ENCODE data around the gene INSYN2A.

DNA sequence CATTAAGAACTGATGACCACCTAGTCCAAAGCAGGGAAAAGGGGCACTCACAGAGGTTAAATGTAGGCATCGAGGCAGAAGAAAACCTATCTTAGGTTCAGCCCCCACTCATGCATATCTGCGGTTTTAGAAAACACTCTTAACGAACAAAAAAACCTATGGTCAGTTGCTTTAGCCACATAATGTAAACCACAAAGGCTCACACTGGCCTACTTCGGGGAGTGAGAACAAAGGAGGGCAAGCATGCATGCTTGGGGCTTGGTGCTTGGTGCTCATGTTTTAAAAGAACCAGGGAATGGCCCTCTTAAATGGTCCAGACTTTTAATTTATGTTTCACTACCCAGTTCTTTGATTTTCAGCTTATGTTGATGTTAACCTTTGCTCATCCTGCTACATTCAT lies 14.2 kb downstream of the INSYN2A start:
- TF ChIP-seq, protein P1, sequence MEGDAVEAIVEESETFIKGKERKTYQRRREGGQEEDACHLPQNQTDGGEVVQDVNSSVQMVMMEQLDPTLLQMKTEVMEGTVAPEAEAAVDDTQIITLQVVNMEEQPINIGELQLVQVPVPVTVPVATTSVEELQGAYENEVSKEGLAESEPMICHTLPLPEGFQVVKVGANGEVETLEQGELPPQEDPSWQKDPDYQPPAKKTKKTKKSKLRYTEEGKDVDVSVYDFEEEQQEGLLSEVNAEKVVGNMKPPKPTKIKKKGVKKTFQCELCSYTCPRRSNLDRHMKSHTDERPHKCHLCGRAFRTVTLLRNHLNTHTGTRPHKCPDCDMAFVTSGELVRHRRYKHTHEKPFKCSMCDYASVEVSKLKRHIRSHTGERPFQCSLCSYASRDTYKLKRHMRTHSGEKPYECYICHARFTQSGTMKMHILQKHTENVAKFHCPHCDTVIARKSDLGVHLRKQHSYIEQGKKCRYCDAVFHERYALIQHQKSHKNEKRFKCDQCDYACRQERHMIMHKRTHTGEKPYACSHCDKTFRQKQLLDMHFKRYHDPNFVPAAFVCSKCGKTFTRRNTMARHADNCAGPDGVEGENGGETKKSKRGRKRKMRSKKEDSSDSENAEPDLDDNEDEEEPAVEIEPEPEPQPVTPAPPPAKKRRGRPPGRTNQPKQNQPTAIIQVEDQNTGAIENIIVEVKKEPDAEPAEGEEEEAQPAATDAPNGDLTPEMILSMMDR (IDR thresholded peaks at IDR 0.05 in 2 of 3, conservative IDR thresholded peaks at IDR 0.05 in 1 of 3; ENCODE audit: insufficient read depth in 2 of 3, low read depth in 1 of 3, low read length in 3 of 3), result no peak
- TF ChIP-seq GABPA (tag; conservative IDR thresholded peaks at IDR 0.05; ENCODE audit: low read depth), result no peak
- no peak for TF ChIP-seq ERF (CRISPR knock-in tag; IDR thresholded peaks at IDR 0.05)
- TF ChIP-seq, protein P2, sequence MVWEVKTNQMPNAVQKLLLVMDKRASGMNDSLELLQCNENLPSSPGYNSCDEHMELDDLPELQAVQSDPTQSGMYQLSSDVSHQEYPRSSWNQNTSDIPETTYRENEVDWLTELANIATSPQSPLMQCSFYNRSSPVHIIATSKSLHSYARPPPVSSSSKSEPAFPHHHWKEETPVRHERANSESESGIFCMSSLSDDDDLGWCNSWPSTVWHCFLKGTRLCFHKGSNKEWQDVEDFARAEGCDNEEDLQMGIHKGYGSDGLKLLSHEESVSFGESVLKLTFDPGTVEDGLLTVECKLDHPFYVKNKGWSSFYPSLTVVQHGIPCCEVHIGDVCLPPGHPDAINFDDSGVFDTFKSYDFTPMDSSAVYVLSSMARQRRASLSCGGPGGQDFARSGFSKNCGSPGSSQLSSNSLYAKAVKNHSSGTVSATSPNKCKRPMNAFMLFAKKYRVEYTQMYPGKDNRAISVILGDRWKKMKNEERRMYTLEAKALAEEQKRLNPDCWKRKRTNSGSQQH (CRISPR knock-in tag; IDR thresholded peaks at IDR 0.05), result no peak
- TF ChIP-seq MAZ (CRISPR knock-in tag; conservative IDR thresholded peaks at IDR 0.05 in 1 of 2, IDR thresholded peaks at IDR 0.05 in 1 of 2), result no peak
- TF ChIP-seq MTA3 (IDR thresholded peaks at IDR 0.05; ENCODE audit: borderline replicate concordance), result no peak
- no peak for TF ChIP-seq KLF6 (CRISPR knock-in tag; IDR thresholded peaks at IDR 0.05; ENCODE audit: borderline replicate concordance)
- TF ChIP-seq ELF1 (tag; IDR thresholded peaks at IDR 0.05), result no peak
- TF ChIP-seq OTX1 (CRISPR knock-in tag; IDR thresholded peaks at IDR 0.05), result no peak
- TF ChIP-seq, protein P3, sequence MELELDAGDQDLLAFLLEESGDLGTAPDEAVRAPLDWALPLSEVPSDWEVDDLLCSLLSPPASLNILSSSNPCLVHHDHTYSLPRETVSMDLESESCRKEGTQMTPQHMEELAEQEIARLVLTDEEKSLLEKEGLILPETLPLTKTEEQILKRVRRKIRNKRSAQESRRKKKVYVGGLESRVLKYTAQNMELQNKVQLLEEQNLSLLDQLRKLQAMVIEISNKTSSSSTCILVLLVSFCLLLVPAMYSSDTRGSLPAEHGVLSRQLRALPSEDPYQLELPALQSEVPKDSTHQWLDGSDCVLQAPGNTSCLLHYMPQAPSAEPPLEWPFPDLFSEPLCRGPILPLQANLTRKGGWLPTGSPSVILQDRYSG (tag; conservative IDR thresholded peaks at IDR 0.05; ENCODE audit: low read depth), result no peak
- TF ChIP-seq PURB (CRISPR knock-in tag; IDR thresholded peaks at IDR 0.05; ENCODE audit: low read depth), result no peak
- TF ChIP-seq MTA1 (IDR thresholded peaks at IDR 0.05; ENCODE audit: borderline replicate concordance), result no peak
- no peak for TF ChIP-seq TSC22D4 (tag; IDR thresholded peaks at IDR 0.05)
